ENCODE results near the gene LRP6.
"Not testable (repeated sequence)": the region's sequence is repeated elsewhere in the genome, so short reads cannot be mapped to it uniquely, and the experiment has no call there.

LRP6 gene

GRCh38 chr12:12123036-12123604 lies 143.7 kb downstream of the LRP6 start:
- DNase-seq (ENCODE audit: low spot score), result no peak
- no peak for TF ChIP-seq CTCF (conservative IDR thresholded peaks at IDR 0.05; ENCODE audit: low read depth)
- ChIA-PET POLR2A (ENCODE audit: low non-redundant PET) (no interaction called here), CTCF (no interaction called here)
- H3K27ac ChIP-seq, result no peak overlapping the region

GRCh38 chr12:12121061-12121460 lies 145.8 kb downstream of the LRP6 start:
- DNase-seq (ENCODE audit: low spot score), result no peak

GRCh38 chr12:12116677-12117076 lies 150.2 kb downstream of the LRP6 start:
- ChIA-PET POLR2A (ENCODE audit: low non-redundant PET) (no interaction called here), CTCF (no interaction called here)
- H3K27ac ChIP-seq, result no peak overlapping the region

More at GRCh38 chr12:12121061-12121460, 145.8 kb downstream of the LRP6 start:
- TF ChIP-seq CTCF (conservative IDR thresholded peaks at IDR 0.05; ENCODE audit: low read depth), result no peak
- ChIA-PET POLR2A (ENCODE audit: low non-redundant PET) (no interaction called here), CTCF (no interaction called here)
- H3K27ac ChIP-seq, result no peak overlapping the region

GRCh38 chr12:12115514-12115913 lies 151.3 kb downstream of the LRP6 start:
- no peak overlapping the region for H3K27ac ChIP-seq
- no peak for TF ChIP-seq CTCF (conservative IDR thresholded peaks at IDR 0.05; ENCODE audit: low read depth)
- ChIA-PET POLR2A (ENCODE audit: low non-redundant PET) (no interaction called here), CTCF (interaction anchor here (0.8 kb wide), 1 partner anchor 213 kb away, joined by 3 read pairs; no protein-coding TSS in a partner anchor)
- no peak for DNase-seq (ENCODE audit: low spot score)

More at GRCh38 chr12:12116677-12117076, 150.2 kb downstream of the LRP6 start:
- TF ChIP-seq CTCF (conservative IDR thresholded peaks at IDR 0.05; ENCODE audit: low read depth), result no peak
- DNase-seq (ENCODE audit: low spot score), result no peak

- H3K27ac ChIP-seq; POLR2A ChIA-PET (ENCODE audit: low non-redundant PET); DNase-seq (ENCODE audit: low spot score); CTCF ChIA-PET: not testable (repeated sequence)
Observed at GRCh38 chr12:12110923-12111555, 155.8 kb downstream of the LRP6 start.

GRCh38 chr12:12108441-12109058 lies 158.3 kb downstream of the LRP6 start:
- H3K27ac ChIP-seq, result no peak overlapping the region
- POLR2A ChIA-PET (ENCODE audit: low non-redundant PET), result no interaction called here
- TF ChIP-seq CTCF (conservative IDR thresholded peaks at IDR 0.05; ENCODE audit: low read depth), result no peak
- CTCF ChIA-PET, result no interaction called here
- no peak for DNase-seq (ENCODE audit: low spot score)

GRCh38 chr12:12107678-12108077 lies 159.2 kb downstream of the LRP6 start:
- no peak overlapping the region for H3K27ac ChIP-seq
- DNase-seq (ENCODE audit: low spot score), result no peak
- ChIA-PET CTCF (no interaction called here), POLR2A (ENCODE audit: low non-redundant PET) (no interaction called here)
- no peak for TF ChIP-seq CTCF (conservative IDR thresholded peaks at IDR 0.05; ENCODE audit: low read depth)

Data from RWPE1 (cell line).